SJCRH30 (cell line): ENCODE results near the gene C3orf52. TPM values are rescaled to one million over a fixed set of nuclear protein-coding genes. Genes with fewer than 3 reads are reported as not detected.

Experiments used
- DNase-seq, 2 experiments: peaks; one replicate each; pipeline ENCODE4 v3.0.0-alpha.2; 2015 to 2020
- H3K27ac ChIP-seq: fragments of 250-450 bp; sonication (Bioruptor Pico); 2 replicates; pipeline ENCODE4 v1.5.1; 2020; ENCODE audit warnings: mild to moderate bottlenecking, moderate library complexity
- H3K27me3 ChIP-seq: fragments of 250-450 bp; sonication (Bioruptor Pico); 2 replicates; pipeline ENCODE4 v1.5.1; 2020; ENCODE audit warnings: mild to moderate bottlenecking, moderate library complexity
- H3K36me3 ChIP-seq: fragments of 250-450 bp; sonication (Bioruptor Pico); 2 replicates; pipeline ENCODE4 v1.5.1; 2020; ENCODE audit warnings: mild to moderate bottlenecking, moderate library complexity
- H3K4me1 ChIP-seq: fragments of 250-450 bp; sonication (Bioruptor Pico); 2 replicates; pipeline ENCODE4 v1.5.1; 2020; ENCODE audit warnings: mild to moderate bottlenecking, moderate library complexity
- H3K4me3 ChIP-seq: fragments of 250-450 bp; sonication (Bioruptor Pico); 2 replicates; pipeline ENCODE4 v1.5.1; 2020; ENCODE audit warnings: mild to moderate bottlenecking, moderate library complexity
- H3K9me3 ChIP-seq: fragments of 250-450 bp; sonication (Bioruptor Pico); replicated peaks from 2 replicates; pipeline ENCODE4 v1.5.1; 2020; ENCODE audit warnings: mild to moderate bottlenecking, moderate library complexity
- total RNA-seq: library from RNA; depleted of rRNA; stranded (reverse); fragments of >200 nt; shearing (Covaris generic); gene quantifications from 2 replicates; pipeline ENCODE4 v1.2.3, GENCODE V29; 2014

Gene C3orf52
- total RNA-seq, 1 experiment from 2014 or later: 15.5 TPM

DNA sequence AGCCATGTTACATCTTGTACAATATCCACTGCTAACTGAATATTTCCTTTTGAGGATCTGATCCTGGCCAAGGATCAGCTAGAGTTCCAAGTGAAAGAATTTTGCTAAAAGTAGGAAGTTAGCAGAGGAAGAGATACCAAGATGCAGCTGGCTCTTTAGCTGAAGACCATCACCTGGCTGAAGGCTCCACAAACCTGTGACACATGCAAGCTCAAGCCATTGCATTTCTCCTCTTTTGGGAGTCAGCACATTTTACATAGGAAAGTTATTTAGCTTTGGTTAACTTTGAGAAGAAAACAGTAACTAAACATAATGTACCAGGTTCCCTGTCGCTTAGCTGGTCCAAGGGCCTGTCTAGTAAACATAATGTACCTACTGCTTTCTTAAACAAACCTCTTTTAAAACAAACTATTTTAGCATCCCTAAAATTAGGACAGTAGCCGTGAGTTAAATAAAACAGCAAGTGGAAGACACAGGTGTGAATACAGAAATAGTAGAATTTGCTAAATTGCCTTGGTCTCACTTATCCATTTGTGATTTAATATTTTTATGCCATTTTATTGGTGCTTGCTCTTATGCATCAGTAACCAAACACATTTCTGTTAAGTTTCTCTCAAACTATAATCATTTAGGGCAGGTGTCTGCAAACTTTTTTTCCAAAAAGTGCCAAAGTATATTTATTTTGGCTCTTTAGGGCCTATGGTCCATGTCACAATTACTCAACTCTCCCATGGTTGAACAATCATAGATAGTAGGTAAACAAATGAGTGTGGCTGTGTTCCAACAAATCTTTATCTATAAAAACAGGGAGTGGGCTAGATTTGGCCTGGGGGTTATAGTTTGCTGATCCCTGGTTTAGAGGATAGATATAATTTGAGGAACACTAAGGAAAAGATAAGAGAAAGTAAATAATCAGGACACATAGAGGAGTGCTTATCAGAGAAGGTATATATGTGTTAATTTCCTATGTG is 35.7 kb downstream of the C3orf52 start:
- H3K4me3 ChIP-seq: no peak overlapping the region
- H3K27me3 ChIP-seq: no peaks in the 10 kb centered on the region
- peaks cover 21% of the 10 kb centered on the region for H3K4me1 ChIP-seq
- no peaks in the 10 kb centered on the region for H3K9me3 ChIP-seq
- no peak for DNase-seq
- H3K36me3 ChIP-seq: no peaks in the 10 kb centered on the region
- H3K27ac ChIP-seq: no peak overlapping the region

DNA sequence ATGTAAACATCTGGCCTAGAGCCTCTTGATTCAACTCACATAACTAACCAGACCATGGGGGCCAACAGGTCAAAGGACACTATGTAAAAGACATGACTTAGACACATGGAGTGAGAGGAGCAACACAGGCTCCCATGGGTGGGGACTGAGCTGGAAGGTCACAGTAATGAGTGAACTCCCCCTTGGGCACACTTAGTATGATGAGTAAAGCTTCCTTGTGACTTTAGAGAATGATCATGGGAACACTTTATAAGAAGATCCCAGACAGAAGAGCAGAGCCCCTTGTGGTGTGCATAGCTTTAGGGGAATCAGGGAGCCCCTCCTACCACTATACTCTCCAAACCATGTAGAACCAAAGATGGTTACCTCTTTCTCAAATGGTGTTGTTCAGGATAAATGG is 36.7 kb downstream of the C3orf52 start:
- Histone ChIP-seq H3K27me3 (no peaks in the 10 kb centered on the region), H3K4me1 (peaks cover 25% of the 10 kb centered on the region), H3K9me3 (0 out of 2 replicates have a peak, but pooled peaks cover 2% of the 10 kb centered on the region), H3K36me3 (no peaks in the 10 kb centered on the region), H3K4me3 (no peak overlapping the region), H3K27ac (no peak overlapping the region)
- DNase-seq: no peak

DNA sequence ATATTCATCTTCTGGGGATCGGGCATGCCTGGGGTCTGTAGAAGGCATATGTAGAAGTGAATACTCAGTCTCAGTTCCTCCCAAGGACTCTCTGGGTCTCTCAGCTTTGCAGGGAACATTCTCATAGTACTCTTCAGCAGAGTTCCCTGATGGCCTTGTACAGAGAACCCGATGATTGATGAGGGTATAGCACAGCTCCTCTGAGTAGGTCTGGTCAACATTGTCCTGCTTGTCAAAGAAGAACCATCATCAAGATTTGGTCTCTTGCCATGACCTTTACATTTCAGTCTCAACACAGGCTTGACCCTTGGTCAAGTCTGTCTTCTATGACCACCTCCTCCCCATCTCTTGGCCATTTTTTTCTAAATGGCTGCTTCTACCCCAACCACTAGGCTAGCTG is 37.4 kb downstream of the C3orf52 start:
- 0 out of 2 replicates have a peak, but pooled peaks cover 2% of the 10 kb centered on the region for H3K9me3 ChIP-seq
- no peak for DNase-seq
- H3K4me1 ChIP-seq: peaks cover 25% of the 10 kb centered on the region
- no peaks in the 10 kb centered on the region for H3K27me3 ChIP-seq
- no peak overlapping the region for H3K4me3 ChIP-seq
- no peaks in the 10 kb centered on the region for H3K36me3 ChIP-seq
- no peak overlapping the region for H3K27ac ChIP-seq

DNA sequence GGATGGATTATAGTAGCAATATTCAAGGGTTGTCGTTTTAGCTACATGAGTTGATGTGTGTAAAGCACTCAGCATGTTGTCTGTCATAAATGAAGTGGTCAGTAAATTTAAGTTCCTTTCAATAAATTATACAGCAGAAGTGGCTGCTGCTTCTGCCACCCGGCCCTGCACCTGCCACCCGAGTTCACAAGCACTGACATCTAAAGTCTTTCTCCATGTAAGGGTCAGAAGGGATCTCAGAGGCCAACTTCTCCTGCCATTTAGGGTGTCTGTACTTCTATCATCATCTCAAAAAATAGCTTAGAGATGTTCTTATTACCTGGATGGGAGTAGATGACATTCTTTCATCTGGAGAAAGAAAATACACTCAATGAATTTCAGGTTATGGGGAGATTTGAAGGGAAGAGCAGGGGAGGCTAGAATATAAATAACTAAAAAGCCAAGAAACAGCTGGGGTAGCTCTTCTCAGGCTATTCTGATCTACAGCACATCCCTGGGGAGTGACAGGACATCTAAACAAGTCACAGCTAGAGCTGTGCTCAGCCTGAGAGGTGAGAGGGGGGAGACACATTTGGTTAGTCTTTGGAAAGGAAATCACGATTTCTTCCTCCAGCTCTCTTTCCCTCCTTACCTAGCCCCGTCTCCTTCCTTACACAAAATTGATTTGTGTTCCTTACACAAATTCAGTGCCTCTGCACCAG is 38.9 kb downstream of the C3orf52 start:
- Histone ChIP-seq H3K36me3 (no peaks in the 10 kb centered on the region), H3K27ac (no peak overlapping the region), H3K27me3 (no peaks in the 10 kb centered on the region), H3K4me1 (peaks cover 27% of the 10 kb centered on the region), H3K4me3 (no peak overlapping the region), H3K9me3 (0 out of 2 replicates have a peak, but pooled peaks cover 2% of the 10 kb centered on the region)
- peak in 1 of 2 experiments; percentile 33 for DNase-seq

DNA sequence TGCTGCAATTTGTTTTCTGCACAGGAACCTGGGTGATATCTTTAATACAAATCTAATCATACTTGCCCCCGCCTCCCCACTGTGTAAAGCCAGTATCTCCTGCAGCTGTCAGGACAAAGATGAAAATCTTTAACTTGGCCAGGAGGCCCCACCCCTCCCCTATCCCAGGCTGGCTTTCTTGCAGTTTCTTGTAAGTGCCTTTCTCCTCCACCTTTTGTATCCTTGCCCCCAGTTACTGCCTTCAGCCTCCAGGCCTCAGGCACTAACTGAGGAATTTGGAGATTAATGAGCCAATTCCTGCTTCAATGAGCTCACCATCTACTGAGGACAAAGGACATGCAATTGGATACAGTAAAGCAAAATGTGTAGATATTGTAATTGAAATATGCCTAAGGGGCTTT is 40.3 kb downstream of the C3orf52 start:
- peaks cover 27% of the 10 kb centered on the region for H3K4me1 ChIP-seq
- peak; percentile 30 to 59 for DNase-seq
- H3K9me3 ChIP-seq: 0 out of 2 replicates have a peak, but pooled peaks cover 2% of the 10 kb centered on the region
- H3K27ac ChIP-seq: peak overlapping the region; percentile 7; the same call in 1 of the 2 replicates
- no peak overlapping the region for H3K4me3 ChIP-seq
- H3K27me3 ChIP-seq: no peaks in the 10 kb centered on the region
- no peaks in the 10 kb centered on the region for H3K36me3 ChIP-seq

DNA sequence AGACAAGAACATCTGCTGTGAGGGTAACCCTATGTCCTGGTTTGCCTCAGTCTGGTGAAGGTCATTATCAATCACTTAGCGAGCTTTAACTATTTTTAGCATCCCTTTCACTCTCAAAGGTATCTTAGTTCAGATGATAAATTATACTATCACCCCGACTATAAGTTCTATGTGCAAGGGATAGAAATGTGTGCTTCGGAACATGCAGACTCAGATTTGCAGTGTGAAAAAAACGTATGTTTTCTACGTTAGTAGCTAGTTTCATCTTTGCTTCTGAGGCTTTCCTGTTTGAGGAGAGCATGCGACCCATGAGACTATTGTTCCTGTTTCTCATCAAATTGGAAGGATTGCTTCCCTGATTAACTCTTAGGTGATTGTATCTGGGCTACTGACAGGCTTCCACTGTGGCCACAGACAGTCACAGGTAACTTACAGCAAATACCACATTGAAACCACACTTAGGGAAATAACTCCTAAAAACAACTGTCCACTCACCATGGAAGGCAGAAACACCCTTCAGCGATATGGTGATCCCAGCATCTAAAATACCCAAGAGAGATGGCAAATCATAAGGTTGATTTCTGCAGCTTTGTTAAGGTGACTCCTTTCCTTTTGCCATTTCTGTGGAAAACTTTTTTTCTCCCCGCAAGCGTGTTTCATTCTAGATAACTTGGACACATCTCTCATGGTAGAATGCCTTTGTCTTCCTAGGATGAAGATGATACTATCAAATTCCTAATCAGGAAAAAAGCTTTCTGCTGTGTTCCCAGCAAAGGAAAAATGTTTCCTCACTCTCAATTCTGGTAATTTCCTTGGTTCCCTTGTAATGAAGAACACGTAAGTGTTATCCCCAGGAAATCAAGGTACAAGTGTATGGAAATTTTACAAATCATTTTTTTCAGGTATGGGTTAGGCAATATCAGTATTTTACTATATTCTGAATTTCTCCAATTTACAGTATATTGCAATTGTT is 41.6 kb downstream of the C3orf52 start:
- no peak overlapping the region for H3K27ac ChIP-seq
- no peaks in the 10 kb centered on the region for H3K27me3 ChIP-seq
- peaks cover 27% of the 10 kb centered on the region for H3K4me1 ChIP-seq

DNA sequence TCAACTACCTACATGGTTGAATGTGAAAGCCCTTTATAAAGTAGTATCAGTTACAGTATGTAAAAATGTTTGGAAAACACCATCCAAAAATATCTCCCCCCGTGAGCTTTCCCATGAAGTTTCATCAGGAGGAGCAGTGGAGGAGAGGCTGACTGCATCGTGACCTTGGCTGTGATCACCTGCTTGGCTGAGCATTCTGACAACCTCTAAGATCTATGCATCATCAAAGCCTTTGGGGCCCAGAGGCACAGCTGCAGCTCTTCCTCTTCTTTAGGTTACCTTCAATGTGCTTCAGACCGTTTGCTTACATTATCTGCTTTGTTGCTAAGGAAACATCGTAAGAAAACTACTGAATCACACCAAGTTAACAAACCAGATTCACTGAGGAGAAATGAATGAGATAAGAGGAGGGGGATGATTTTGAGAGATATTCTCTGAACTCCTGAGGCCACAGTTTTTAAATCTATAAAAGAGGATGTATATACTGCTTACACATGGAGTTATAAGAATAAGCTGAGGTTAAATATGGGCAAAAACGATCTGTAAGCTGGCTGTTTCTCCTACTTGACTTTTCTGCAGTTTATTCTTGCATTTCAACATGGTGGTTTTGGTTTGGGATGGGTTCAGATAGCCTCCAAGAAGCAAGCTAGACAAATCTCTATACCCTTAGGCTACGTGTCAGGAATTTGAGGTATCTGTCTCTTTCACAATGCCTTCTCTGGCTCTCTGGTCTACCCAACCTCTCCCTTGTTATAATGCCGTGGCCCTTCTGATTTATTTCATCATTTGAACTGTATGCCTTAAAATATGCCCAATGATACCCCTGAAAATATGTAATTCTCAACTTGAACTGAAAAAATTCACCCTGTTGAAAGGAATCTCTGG is 42.9 kb downstream of the C3orf52 start:
- DNase-seq: no peak
- H3K4me1 ChIP-seq: peaks cover 27% of the 10 kb centered on the region
- H3K36me3 ChIP-seq: no peaks in the 10 kb centered on the region
- H3K9me3 ChIP-seq: 0 out of 2 replicates have a peak, but pooled peaks cover 2% of the 10 kb centered on the region
- no peaks in the 10 kb centered on the region for H3K27me3 ChIP-seq
- no peak overlapping the region for H3K27ac ChIP-seq
- H3K4me3 ChIP-seq: no peak overlapping the region

More for the DNA sequence above, 41.6 kb downstream of the C3orf52 start:
- H3K4me3 ChIP-seq: no peak overlapping the region
- no peaks in the 10 kb centered on the region for H3K36me3 ChIP-seq
- no peak for DNase-seq
- 0 out of 2 replicates have a peak, but pooled peaks cover 2% of the 10 kb centered on the region for H3K9me3 ChIP-seq

DNA sequence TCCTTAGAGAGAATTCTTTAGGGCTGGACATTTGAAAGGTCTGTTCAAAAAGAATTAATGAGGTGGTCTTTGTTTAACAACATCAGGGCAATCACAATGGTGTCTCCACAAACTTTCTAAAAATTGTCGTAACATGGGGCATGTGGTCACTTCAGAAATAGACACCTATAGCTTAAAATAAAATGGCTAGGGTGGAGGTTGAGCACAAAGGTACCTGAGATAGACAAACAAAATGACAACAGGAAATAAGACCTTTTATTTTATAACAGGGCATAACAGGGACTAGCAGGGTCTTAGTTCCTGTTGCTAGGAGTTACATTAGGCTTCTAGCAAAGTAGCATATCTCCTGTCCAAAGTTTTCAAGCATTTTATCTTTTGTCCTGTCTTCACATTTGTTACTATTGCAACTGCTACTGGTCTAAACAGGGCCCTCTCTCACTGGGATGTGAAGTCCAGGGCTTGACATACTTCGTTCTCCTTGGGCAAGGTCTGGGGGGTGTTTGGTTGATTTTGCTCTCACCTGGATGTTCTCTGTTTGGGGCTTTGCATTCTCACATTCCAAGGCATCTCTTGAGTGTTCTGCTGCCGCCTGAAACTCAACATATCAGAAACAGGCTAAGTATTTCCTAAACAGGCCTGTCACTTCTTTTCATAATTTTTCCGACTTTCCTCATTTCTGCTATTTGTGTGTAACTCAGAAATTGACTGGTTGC is 43.9 kb downstream of the C3orf52 start:
- Histone ChIP-seq H3K9me3 (0 out of 2 replicates have a peak, but pooled peaks cover 2% of the 10 kb centered on the region), H3K27me3 (no peaks in the 10 kb centered on the region), H3K4me3 (no peak overlapping the region), H3K27ac (no peak overlapping the region), H3K4me1 (peaks cover 22% of the 10 kb centered on the region), H3K36me3 (no peaks in the 10 kb centered on the region)
- DNase-seq: no peak

DNA sequence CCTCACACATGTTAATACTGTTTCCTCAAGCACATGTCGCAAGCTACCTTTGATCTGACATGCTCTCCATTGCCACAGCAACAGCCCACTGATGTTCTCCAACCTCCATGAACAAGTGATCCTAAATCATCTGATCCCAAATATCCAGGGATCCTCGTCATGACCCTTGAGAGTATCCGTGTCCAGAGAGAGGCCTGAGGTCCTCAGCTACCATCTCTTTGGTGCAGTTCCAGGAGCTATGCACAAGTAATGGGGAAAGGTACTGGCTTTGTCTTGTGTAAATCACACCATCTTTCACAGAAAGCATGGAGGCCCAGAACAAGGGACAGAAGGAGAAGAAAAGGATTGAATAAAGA is 44.4 kb downstream of the C3orf52 start:
- H3K9me3 ChIP-seq: 0 out of 2 replicates have a peak, but pooled peaks cover 2% of the 10 kb centered on the region
- no peaks in the 10 kb centered on the region for H3K27me3 ChIP-seq
- no peak overlapping the region for H3K4me3 ChIP-seq
- H3K27ac ChIP-seq: no peak overlapping the region
- no peak for DNase-seq
- peaks cover 18% of the 10 kb centered on the region for H3K4me1 ChIP-seq
- no peaks in the 10 kb centered on the region for H3K36me3 ChIP-seq

DNA sequence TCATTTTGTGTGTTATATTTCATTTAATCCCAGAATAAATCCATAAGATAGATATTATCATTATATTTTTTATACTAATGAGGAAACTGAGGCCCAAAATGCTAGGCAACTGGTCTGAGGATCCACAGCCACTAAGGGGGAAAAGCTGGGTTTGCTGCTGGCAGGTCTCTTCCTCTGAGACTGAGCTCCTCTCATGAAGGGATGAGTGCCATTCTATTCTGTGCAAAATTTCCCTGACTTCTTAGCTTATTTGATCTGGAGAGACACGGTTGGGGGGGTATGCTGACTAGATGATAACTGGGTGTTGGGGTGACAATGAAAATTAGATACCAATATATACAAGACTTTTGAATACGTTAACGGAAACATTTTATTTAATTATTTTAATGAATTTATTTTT is 44.9 kb downstream of the C3orf52 start:
- H3K9me3 ChIP-seq: 0 out of 2 replicates have a peak, but pooled peaks cover 2% of the 10 kb centered on the region
- H3K36me3 ChIP-seq: no peaks in the 10 kb centered on the region
- no peaks in the 10 kb centered on the region for H3K27me3 ChIP-seq
- DNase-seq: no peak
- H3K27ac ChIP-seq: no peak overlapping the region
- peaks cover 14% of the 10 kb centered on the region for H3K4me1 ChIP-seq
- H3K4me3 ChIP-seq: no peak overlapping the region

DNA sequence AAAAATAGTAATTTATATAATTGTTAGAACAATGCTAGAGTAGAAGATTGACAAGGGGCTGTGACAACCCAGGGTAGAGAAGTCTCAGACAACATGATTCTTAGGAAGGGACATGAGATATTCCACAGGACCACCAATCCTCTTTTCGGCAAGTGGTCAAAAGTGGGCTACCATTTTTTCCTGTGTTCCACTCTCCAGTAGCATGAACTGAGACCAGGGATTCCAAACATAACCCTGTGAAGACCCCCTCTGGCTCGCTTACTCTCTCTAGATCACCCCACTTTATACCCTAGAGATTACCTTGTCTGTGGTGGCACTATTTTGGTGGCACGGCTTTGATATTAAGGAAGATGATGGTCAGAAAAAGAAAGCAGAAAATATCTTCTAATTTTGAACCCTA is 45.9 kb downstream of the C3orf52 start:
- H3K4me1 ChIP-seq: peaks cover 4% of the 10 kb centered on the region
- H3K27ac ChIP-seq: no peak overlapping the region
- H3K4me3 ChIP-seq: no peak overlapping the region
- 0 out of 2 replicates have a peak, but pooled peaks cover 2% of the 10 kb centered on the region for H3K9me3 ChIP-seq
- DNase-seq: no peak
- no peaks in the 10 kb centered on the region for H3K27me3 ChIP-seq
- H3K36me3 ChIP-seq: no peaks in the 10 kb centered on the region

DNA sequence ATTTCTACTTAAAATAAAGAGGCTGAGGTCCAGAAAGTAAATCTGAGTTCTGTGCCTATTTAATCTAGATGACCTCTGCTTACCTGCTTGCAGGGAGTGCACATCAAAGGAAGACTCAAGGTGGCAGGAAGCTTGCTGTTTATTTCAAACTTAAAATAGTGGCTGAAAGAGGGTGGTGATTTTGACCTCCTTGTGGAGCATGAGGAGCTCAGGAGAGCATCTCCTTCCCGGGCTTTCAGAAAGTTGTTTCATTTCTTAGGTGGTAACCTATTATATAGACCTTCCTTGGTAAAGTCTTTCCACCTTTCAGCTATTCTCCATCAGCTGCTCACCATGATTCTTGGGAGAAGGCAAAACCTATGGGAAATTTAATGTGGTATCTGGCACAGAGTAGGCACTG is 46.4 kb downstream of the C3orf52 start:
- Histone ChIP-seq H3K36me3 (no peaks in the 10 kb centered on the region), H3K27ac (no peak overlapping the region), H3K9me3 (no peaks in the 10 kb centered on the region), H3K4me3 (no peak overlapping the region), H3K27me3 (no peaks in the 10 kb centered on the region), H3K4me1 (0 out of 2 replicates have a peak, but pooled peaks cover 2% of the 10 kb centered on the region)
- DNase-seq: no peak

DNA sequence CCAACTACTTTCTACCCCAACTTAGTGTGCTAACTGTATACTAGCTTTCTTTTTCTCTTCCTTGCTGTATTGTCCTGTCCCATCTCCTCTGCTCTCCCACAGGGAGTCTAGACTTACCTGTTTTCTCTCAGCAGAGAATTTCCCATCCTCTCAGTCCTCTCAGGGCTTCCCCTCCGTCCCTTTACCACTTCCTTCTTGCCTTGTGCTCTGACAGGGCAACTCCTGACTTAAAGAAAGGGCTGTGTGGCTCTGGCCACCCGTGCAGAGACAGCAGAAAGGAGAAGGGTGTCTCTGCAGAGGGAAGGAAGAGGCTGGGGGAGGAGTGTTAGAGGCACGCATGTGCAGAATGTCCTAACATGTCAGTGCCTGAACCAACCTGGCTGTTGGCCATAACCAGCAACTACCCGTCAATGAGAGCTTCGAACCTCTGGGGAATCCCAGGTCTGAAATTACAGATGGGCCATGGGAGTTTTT is 46.8 kb downstream of the C3orf52 start, which contains the start of gene GCSAM:
GCSAM (minus strand) TSS at position 274 of the 474 bp plus-strand sequence; CDS start at position 146, 128 bp downstream.
- H3K4me1 ChIP-seq: 0 out of 2 replicates have a peak, but pooled peaks cover 2% of the 10 kb centered on the region
- no peak for DNase-seq
- no peaks in the 10 kb centered on the region for H3K27me3 ChIP-seq
- H3K27ac ChIP-seq: no peak within 1 kb of the TSS
- no peaks in the 10 kb centered on the region for H3K9me3 ChIP-seq
- H3K36me3 ChIP-seq: no peaks in the 10 kb centered on the region
- H3K4me3 ChIP-seq: no peak within 1 kb of the TSS
